Measurements from ENCODE around the gene ZNF282.

GRCh38 chr7:149237502-149237901 is 42.2 kb downstream of the ZNF282 start:
- TF ChIP-seq CTCF (IDR thresholded peaks at IDR 0.05) = no peak
- TF ChIP-seq POLR2A (IDR thresholded peaks at IDR 0.05) = no peak

Measured in prostate gland (tissue), 2 donors.